GM23338 (cell line): Measurements from ENCODE around the gene TMEM44.
"Not testable (repeated sequence)": the region's sequence is repeated elsewhere in the genome, so short reads cannot be mapped to it uniquely, and the experiment has no call there.

Experiments used
- EZH2 ChIP-seq: fragments of 200-600 bp; sonication (generic); IDR thresholded peaks from one replicate; pipeline ENCODE4 v1.8.0; 2017; ENCODE audit warnings: antibody characterized with exemption, mild to moderate bottlenecking, low read depth; ENCODE audit not compliant: unreplicated experiment
- EZH2phosphoT487 ChIP-seq: fragments of 200-600 bp; sonication (generic); IDR thresholded peaks from one replicate; pipeline ENCODE4 v1.8.1; 2018; ENCODE audit warnings: antibody characterized with exemption; ENCODE audit not compliant: unreplicated experiment
- POLR2AphosphoS5 ChIP-seq: IDR thresholded peaks from 2 replicates; pipeline ENCODE4 v1.6.1; 2016; ENCODE audit warnings: antibody characterized with exemption, low read depth
- STAT1 ChIP-seq: IDR thresholded peaks from one replicate; pipeline ENCODE4 v1.6.1; 2016; ENCODE audit warnings: antibody characterized with exemption; ENCODE audit not compliant: unreplicated experiment
- TF ChIP-seq, protein P1 (sequence below), 2 experiments: fragments of 200-600 bp in 1 of 2; sonication (generic) in 1 of 2; conservative IDR thresholded peaks; 2 replicates each; pipeline versions ENCODE4 v1.5.1 to v1.6.1; 2016 to 2017; ENCODE audit warnings: antibody characterized with exemption in 2 of 2, low read depth in 2 of 2, mild to moderate bottlenecking in 2 of 2, moderate library complexity in 1 of 2
- TF ChIP-seq, protein P2 (sequence below): IDR thresholded peaks from 2 replicates; pipeline ENCODE4 v1.6.1; 2016; ENCODE audit warnings: antibody characterized with exemption

DNA sequence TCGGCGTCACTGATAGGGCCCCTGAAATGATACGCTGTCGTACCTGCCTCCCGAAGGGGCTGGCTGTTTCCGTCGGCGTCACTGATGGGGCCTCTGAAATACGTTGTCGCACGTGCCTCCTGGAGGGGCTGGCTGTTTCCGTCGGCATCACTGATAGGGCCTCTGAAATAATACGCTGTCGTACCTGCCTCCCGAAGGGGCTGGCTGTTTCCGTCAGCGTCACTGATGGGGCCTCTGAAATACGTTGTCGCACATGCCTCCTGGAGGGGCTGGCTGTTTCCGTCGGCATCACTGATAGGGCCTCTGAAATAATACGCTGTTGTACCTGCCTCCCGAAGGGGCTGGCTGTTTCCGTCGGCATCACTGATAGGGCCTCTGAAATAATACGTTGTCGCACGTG is 2.5 kb downstream of the TMEM44 start:
- TF ChIP-seq POLR2AphosphoS5, EZH2, EZH2phosphoT487, STAT1: not testable (repeated sequence)
- TF ChIP-seq, protein P1, sequence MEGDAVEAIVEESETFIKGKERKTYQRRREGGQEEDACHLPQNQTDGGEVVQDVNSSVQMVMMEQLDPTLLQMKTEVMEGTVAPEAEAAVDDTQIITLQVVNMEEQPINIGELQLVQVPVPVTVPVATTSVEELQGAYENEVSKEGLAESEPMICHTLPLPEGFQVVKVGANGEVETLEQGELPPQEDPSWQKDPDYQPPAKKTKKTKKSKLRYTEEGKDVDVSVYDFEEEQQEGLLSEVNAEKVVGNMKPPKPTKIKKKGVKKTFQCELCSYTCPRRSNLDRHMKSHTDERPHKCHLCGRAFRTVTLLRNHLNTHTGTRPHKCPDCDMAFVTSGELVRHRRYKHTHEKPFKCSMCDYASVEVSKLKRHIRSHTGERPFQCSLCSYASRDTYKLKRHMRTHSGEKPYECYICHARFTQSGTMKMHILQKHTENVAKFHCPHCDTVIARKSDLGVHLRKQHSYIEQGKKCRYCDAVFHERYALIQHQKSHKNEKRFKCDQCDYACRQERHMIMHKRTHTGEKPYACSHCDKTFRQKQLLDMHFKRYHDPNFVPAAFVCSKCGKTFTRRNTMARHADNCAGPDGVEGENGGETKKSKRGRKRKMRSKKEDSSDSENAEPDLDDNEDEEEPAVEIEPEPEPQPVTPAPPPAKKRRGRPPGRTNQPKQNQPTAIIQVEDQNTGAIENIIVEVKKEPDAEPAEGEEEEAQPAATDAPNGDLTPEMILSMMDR (conservative IDR thresholded peaks at IDR 0.05; ENCODE audit: low read depth in 2 of 2) = not testable (repeated sequence)
- TF ChIP-seq, protein P2, sequence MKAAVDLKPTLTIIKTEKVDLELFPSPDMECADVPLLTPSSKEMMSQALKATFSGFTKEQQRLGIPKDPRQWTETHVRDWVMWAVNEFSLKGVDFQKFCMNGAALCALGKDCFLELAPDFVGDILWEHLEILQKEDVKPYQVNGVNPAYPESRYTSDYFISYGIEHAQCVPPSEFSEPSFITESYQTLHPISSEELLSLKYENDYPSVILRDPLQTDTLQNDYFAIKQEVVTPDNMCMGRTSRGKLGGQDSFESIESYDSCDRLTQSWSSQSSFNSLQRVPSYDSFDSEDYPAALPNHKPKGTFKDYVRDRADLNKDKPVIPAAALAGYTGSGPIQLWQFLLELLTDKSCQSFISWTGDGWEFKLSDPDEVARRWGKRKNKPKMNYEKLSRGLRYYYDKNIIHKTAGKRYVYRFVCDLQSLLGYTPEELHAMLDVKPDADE = not testable (repeated sequence)
